GM23338 (cell line): ENCODE data around the gene PBXIP1. TPM values are rescaled to one million over a fixed set of nuclear protein-coding genes. Genes with fewer than 3 reads are reported as not detected.

Experiments used
- ATAC-seq: fragments of 200-7000 bp; cut with Tn5 transposase; 3 replicates; pipeline ENCODE4 v1.9.1; 2020
- DNase-seq: peaks from one replicate; pipeline ENCODE4 v3.0.0-alpha.2; 2015; ENCODE audit warnings: low spot score
- H2AFZ ChIP-seq: fragments of 200-600 bp; sonication (generic); 2 replicates; pipeline ENCODE4 v1.8.0; 2016; ENCODE audit warnings: antibody characterized with exemption, mild to moderate bottlenecking, moderate library complexity
- H3F3A ChIP-seq: fragments of 200-600 bp; sonication (generic); replicated peaks from 2 replicates; pipeline ENCODE4 v1.8.0; 2017; ENCODE audit warnings: antibody characterized with exemption, mixed run types, low read depth
- H3K27ac ChIP-seq: fragments of 200-600 bp; sonication (generic); 2 replicates; pipeline ENCODE4 v1.6.1; 2016; ENCODE audit warnings: low read depth
- H3K27me3 ChIP-seq: fragments of 200-600 bp; sonication (generic); 2 replicates; pipeline ENCODE4 v1.8.0; 2016; ENCODE audit warnings: mild to moderate bottlenecking, mixed run types, moderate library complexity; ENCODE audit not compliant: insufficient read depth
- H3K36me3 ChIP-seq: fragments of 200-600 bp; sonication (generic); 2 replicates; pipeline ENCODE4 v1.8.0; 2016; ENCODE audit warnings: mild to moderate bottlenecking; ENCODE audit not compliant: insufficient read depth
- H3K4me1 ChIP-seq: fragments of 200-600 bp; sonication (generic); 2 replicates; pipeline ENCODE4 v1.8.0; 2016; ENCODE audit warnings: mild to moderate bottlenecking, moderate library complexity; ENCODE audit not compliant: insufficient read depth
- H3K4me2 ChIP-seq: fragments of 200-600 bp; sonication (generic); 2 replicates; pipeline ENCODE4 v1.7.1; 2017; ENCODE audit warnings: mixed run types
- H3K4me3 ChIP-seq: fragments of 200-600 bp; sonication (generic); 2 replicates; pipeline ENCODE4 v1.6.1; 2016; ENCODE audit warnings: mixed run types
- H3K79me2 ChIP-seq: fragments of 200-600 bp; sonication (generic); replicated peaks from 2 replicates; pipeline ENCODE4 v1.8.0; 2017; ENCODE audit warnings: mild to moderate bottlenecking; ENCODE audit not compliant: insufficient read depth
- H3K9me2 ChIP-seq: fragments of 200-600 bp; sonication (generic); 2 replicates; pipeline ENCODE4 v1.8.0; 2017; ENCODE audit not compliant: insufficient read depth
- H4K20me1 ChIP-seq: fragments of 200-600 bp; sonication (generic); replicated peaks from 2 replicates; pipeline ENCODE4 v1.8.0; 2017; ENCODE audit warnings: mild to moderate bottlenecking; ENCODE audit not compliant: insufficient read depth
- H3K27ac Mint-ChIP-seq: 2 replicates; pipeline ENCODE4 v1.8.0; 2020; ENCODE audit warnings: inconsistent platforms, mild to moderate bottlenecking, moderate library complexity, mixed read lengths
- H3K27me3 Mint-ChIP-seq: 3 replicates; pipeline ENCODE4 v1.8.0; 2022; ENCODE audit warnings: low read depth, mild to moderate bottlenecking, moderate library complexity, mixed read lengths, inconsistent platforms; ENCODE audit not compliant: insufficient read depth, poor library complexity
- H3K36me3 Mint-ChIP-seq: 3 replicates; pipeline ENCODE4 v1.8.0; 2021; ENCODE audit warnings: low read depth, mild to moderate bottlenecking, inconsistent platforms, moderate library complexity, mixed read lengths
- H3K4me1 Mint-ChIP-seq: 3 replicates; pipeline ENCODE4 v1.8.0; 2020; ENCODE audit warnings: mild to moderate bottlenecking, inconsistent platforms, mixed read lengths
- H3K4me3 Mint-ChIP-seq: 3 replicates; pipeline ENCODE4 v1.8.0; 2021; ENCODE audit warnings: moderate library complexity, mild to moderate bottlenecking, inconsistent platforms, mixed read lengths
- H3K9me3 Mint-ChIP-seq: 3 replicates; pipeline ENCODE4 v1.8.0; 2020; ENCODE audit warnings: moderate library complexity, mild to moderate bottlenecking, inconsistent platforms, mixed read lengths
- EZH2phosphoT487 ChIP-seq: fragments of 200-600 bp; sonication (generic); IDR thresholded peaks from one replicate; pipeline ENCODE4 v1.8.1; 2018; ENCODE audit warnings: antibody characterized with exemption; ENCODE audit not compliant: unreplicated experiment
- JUNB ChIP-seq: IDR thresholded peaks from one replicate; pipeline ENCODE4 v1.6.1; 2016; ENCODE audit warnings: antibody characterized with exemption; ENCODE audit not compliant: unreplicated experiment
- NANOG ChIP-seq: IDR thresholded peaks from 2 replicates; pipeline ENCODE4 v1.6.1; 2016; ENCODE audit warnings: antibody characterized with exemption, borderline replicate concordance
- STAT1 ChIP-seq: IDR thresholded peaks from one replicate; pipeline ENCODE4 v1.6.1; 2016; ENCODE audit warnings: antibody characterized with exemption; ENCODE audit not compliant: unreplicated experiment
- ZNF114 ChIP-seq: fragments of 250-450 bp; sonication (Bioruptor Pico); IDR thresholded peaks from 2 replicates; pipeline ENCODE4 v1.5.0; 2020; ENCODE audit warnings: mild to moderate bottlenecking, moderate library complexity
- polyA plus RNA-seq: library from polyadenylated mRNA; unstranded; fragments of >200 nt; fragmentation: Nextera tagmentation; extraction: Ambion mirVana; gene quantifications from 2 replicates; pipeline ENCODE4 v1.2.1, GENCODE V29; 2016
- total RNA-seq: library from RNA; depleted of rRNA; stranded (reverse); fragments of >200 nt; shearing (Covaris generic); gene quantifications from 2 replicates; pipeline ENCODE4 v1.2.3, GENCODE V29; 2014
- TF ChIP-seq, protein P1 (sequence below): IDR thresholded peaks from one replicate; pipeline ENCODE4 v1.6.1; 2018; ENCODE audit warnings: antibody characterized with exemption; ENCODE audit not compliant: unreplicated experiment
- TF ChIP-seq, protein P2 (sequence below), 2 experiments: fragments of 200-600 bp in 1 of 2; sonication (generic) in 1 of 2; conservative IDR thresholded peaks; 2 replicates each; pipeline versions ENCODE4 v1.5.1 to v1.6.1; 2016 to 2017; ENCODE audit warnings: antibody characterized with exemption in 2 of 2, low read depth in 2 of 2, mild to moderate bottlenecking in 2 of 2, moderate library complexity in 1 of 2

PBXIP1 gene
- total and polyA plus RNA-seq, 2 experiments from 2014 or later = 7.0 to 31.8 TPM

DNA sequence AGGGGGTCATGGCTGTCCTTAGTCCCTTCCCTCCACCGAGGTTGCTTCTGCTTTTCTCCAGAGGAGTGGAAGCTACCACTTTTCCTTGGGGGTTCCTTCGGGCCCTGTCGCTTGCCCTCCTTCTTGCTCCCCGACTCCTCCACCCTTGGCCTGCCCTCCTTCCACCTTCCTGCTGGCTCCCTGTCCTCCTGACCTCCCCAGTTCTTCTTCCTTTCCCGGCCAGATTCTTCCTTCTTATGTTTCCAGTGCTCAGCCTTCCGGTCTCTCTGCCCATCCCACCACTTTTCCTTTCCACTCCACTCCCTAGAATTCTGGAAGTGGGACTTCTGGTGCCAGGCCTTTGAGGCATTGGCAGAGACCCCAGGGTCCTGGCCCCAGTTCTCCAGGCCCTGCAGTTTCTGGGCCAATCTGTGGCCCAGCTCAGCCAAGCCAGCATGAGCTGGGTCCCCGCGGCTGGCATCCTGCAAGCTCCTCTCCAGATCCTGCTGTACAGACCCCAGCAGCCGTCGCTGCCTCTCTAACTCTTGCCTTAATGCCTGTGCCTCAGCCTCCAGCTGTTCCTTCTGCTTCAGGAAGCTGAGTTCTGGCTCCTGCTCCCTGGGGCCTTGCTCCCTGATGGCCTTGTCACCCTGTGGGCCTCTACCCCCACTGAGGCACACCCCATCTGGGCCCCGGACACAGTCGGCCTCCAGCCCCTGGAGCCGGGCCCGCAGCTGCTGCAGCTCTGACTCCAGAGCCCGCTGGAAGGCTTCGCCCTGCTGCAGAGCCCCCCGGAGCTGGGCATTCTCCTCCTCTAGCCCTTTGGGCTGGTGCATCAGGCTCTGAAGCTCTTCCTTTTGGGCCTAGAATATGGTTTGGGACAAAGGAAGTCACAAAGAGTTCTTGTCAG is 9.7 kb downstream of the PBXIP1 start:
- no peak overlapping the region for H3K27ac ChIP-seq
- no peaks in the 10 kb centered on the region for H3K27me3 ChIP-seq
- H3K36me3 Mint-ChIP-seq = no peaks in the 10 kb centered on the region; the same call in 2 of the 3 replicates
- no peaks in the 10 kb centered on the region for H3K9me3 Mint-ChIP-seq
- TF ChIP-seq EZH2phosphoT487 = no peak
- TF ChIP-seq STAT1 = no peak
- no peak for TF ChIP-seq JUNB
- TF ChIP-seq, protein P1, sequence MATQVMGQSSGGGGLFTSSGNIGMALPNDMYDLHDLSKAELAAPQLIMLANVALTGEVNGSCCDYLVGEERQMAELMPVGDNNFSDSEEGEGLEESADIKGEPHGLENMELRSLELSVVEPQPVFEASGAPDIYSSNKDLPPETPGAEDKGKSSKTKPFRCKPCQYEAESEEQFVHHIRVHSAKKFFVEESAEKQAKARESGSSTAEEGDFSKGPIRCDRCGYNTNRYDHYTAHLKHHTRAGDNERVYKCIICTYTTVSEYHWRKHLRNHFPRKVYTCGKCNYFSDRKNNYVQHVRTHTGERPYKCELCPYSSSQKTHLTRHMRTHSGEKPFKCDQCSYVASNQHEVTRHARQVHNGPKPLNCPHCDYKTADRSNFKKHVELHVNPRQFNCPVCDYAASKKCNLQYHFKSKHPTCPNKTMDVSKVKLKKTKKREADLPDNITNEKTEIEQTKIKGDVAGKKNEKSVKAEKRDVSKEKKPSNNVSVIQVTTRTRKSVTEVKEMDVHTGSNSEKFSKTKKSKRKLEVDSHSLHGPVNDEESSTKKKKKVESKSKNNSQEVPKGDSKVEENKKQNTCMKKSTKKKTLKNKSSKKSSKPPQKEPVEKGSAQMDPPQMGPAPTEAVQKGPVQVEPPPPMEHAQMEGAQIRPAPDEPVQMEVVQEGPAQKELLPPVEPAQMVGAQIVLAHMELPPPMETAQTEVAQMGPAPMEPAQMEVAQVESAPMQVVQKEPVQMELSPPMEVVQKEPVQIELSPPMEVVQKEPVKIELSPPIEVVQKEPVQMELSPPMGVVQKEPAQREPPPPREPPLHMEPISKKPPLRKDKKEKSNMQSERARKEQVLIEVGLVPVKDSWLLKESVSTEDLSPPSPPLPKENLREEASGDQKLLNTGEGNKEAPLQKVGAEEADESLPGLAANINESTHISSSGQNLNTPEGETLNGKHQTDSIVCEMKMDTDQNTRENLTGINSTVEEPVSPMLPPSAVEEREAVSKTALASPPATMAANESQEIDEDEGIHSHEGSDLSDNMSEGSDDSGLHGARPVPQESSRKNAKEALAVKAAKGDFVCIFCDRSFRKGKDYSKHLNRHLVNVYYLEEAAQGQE = no peak
- no peak for TF ChIP-seq ZNF114 (CRISPR knock-in tag)
- no peak for TF ChIP-seq NANOG
- peaks cover 10% of the 10 kb centered on the region for H3K4me1 Mint-ChIP-seq
- no peaks in the 10 kb centered on the region for H3K79me2 ChIP-seq
- H3K27me3 Mint-ChIP-seq = peaks cover 4% of the 10 kb centered on the region
- H3K4me3 Mint-ChIP-seq = no peak overlapping the region; the same call in 2 of the 3 replicates
- no peak overlapping the region; the same call in 1 of the 2 replicates for H3K27ac Mint-ChIP-seq
- DNase-seq (no peak), ATAC-seq (no peak)
- H3K9me2 ChIP-seq = no peaks in the 10 kb centered on the region
- H3K4me1 ChIP-seq = peaks cover 3% of the 10 kb centered on the region; the same call in 1 of the 2 replicates
- H3K4me2 ChIP-seq = no peak overlapping the region
- H2AFZ ChIP-seq = no peak overlapping the region
- H3F3A ChIP-seq = no peaks in the 10 kb centered on the region
- no peak overlapping the region for H3K4me3 ChIP-seq
- H4K20me1 ChIP-seq = no peaks in the 10 kb centered on the region
- no peaks in the 10 kb centered on the region for H3K36me3 ChIP-seq

DNA sequence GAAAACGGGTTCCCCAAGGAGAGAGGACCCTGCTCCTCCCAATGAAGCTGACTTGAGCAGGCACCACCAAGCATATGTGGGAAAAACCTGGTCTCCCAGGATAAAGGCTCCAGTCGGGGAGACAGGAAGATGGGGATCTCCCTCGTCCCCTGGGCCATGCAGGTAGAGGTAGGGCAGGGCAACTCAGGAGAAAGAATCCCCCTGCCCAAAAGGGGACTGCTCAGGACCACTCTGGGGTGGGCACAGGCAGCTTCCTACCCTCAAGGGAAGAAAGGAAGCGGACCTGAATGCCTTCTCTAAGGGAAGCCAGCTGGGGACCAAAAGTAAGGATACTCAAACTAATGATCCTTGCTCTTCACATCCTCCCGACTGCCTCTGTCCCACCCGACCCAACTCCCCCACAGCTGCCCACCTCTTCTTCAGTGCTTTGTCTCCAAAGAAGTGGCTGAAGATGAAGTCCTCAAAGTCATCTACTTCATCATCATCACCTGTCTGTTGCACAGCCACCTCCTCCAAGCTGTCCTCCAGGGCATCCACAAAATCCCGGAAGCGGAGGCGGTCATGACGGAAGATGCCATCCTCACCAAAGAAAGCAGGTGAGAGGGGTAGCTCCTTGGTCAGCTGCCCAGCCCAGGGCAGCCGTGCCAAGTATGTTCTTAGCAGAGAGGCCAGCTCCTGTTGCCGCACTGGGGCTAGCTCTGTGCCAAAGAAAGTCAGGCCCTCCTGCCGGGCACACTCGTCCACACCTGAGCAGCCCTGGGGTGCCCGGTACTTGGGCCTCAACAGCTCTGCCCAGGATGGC is 10.5 kb downstream of the PBXIP1 start:
- TF ChIP-seq ZNF114 (CRISPR knock-in tag) = no peak
- TF ChIP-seq, protein P2, sequence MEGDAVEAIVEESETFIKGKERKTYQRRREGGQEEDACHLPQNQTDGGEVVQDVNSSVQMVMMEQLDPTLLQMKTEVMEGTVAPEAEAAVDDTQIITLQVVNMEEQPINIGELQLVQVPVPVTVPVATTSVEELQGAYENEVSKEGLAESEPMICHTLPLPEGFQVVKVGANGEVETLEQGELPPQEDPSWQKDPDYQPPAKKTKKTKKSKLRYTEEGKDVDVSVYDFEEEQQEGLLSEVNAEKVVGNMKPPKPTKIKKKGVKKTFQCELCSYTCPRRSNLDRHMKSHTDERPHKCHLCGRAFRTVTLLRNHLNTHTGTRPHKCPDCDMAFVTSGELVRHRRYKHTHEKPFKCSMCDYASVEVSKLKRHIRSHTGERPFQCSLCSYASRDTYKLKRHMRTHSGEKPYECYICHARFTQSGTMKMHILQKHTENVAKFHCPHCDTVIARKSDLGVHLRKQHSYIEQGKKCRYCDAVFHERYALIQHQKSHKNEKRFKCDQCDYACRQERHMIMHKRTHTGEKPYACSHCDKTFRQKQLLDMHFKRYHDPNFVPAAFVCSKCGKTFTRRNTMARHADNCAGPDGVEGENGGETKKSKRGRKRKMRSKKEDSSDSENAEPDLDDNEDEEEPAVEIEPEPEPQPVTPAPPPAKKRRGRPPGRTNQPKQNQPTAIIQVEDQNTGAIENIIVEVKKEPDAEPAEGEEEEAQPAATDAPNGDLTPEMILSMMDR (conservative IDR thresholded peaks at IDR 0.05; ENCODE audit: low read depth in 2 of 2) = no peak
- Histone ChIP-seq H4K20me1 (no peaks in the 10 kb centered on the region), H3K79me2 (no peaks in the 10 kb centered on the region), H3F3A (no peaks in the 10 kb centered on the region), H3K27me3 (no peaks in the 10 kb centered on the region), H3K4me1 (peaks cover 6% of the 10 kb centered on the region), H3K27ac (no peak overlapping the region), H3K4me3 (no peak overlapping the region), H3K36me3 (no peaks in the 10 kb centered on the region), H2AFZ (no peak overlapping the region), H3K4me2 (no peak overlapping the region), H3K9me2 (no peaks in the 10 kb centered on the region)
- ATAC-seq = no peak
- H3K27me3 Mint-ChIP-seq = peaks cover 11% of the 10 kb centered on the region
- H3K36me3 Mint-ChIP-seq = no peaks in the 10 kb centered on the region; the same call in 2 of the 3 replicates
- H3K9me3 Mint-ChIP-seq = no peaks in the 10 kb centered on the region
- H3K27ac Mint-ChIP-seq = no peak overlapping the region
- no peak overlapping the region for H3K4me3 Mint-ChIP-seq
- no peak for DNase-seq
- peaks cover 19% of the 10 kb centered on the region for H3K4me1 Mint-ChIP-seq
